ENCODE measurements around the gene PDE6A. TPM values are rescaled to one million over a fixed set of nuclear protein-coding genes. Genes with fewer than 3 reads are reported as not detected.

Gene PDE6A
- total and polyA plus RNA-seq, 9 of the 15 experiments (the other 6 are each of a cell fraction or from before 2014, with no cell fraction given) = 0.01 to 0.04 (median 0.01) TPM; not detected in 6

DNA sequence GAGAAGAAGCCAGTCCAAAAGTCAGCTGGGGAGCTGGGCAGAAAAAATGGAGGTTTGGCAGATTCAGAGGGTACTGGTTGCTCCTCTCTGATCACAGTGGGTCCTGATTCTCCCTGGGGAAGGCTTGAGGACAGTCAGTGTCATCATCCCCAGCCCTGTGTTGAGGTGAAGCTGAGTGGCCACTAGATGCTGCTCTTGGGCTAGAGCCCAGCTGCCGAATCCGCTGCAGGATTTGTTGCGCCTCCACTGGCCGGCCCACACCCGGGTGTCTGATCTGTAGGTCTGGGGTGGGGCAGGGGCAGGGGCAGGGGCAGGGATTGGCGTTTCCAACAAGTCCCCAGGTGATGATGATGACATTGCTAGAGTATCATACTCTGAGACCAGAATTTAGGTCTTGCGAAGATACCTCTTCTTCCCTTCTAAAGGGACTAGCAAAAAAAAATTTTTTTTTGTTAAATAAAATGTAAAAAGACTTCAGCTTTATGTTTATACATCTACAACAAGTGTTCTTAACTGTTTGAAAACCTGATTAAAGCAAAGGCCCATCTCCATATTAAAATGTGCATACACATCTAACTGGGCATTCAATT is 106.8 kb downstream of the PDE6A start (continued):
- TF ChIP-seq, protein P1, sequence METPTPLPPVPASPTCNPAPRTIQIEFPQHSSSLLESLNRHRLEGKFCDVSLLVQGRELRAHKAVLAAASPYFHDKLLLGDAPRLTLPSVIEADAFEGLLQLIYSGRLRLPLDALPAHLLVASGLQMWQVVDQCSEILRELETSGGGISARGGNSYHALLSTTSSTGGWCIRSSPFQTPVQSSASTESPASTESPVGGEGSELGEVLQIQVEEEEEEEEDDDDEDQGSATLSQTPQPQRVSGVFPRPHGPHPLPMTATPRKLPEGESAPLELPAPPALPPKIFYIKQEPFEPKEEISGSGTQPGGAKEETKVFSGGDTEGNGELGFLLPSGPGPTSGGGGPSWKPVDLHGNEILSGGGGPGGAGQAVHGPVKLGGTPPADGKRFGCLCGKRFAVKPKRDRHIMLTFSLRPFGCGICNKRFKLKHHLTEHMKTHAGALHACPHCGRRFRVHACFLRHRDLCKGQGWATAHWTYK (CRISPR knock-in tag; IDR thresholded peaks at IDR 0.05) = no peak
- TF ChIP-seq TSC22D4 (tag; IDR thresholded peaks at IDR 0.05) (no peak), POLR2B (IDR thresholded peaks at IDR 0.05; ENCODE audit: low read depth, partially characterized antibody) (no peak), TEAD4 (IDR thresholded peaks at IDR 0.05; ENCODE audit: low read length) (no peak), TEAD4 (CRISPR knock-in tag; IDR thresholded peaks at IDR 0.05; ENCODE audit: borderline replicate concordance) (no peak), KLF13 (tag; IDR thresholded peaks at IDR 0.05; ENCODE audit: borderline replicate concordance, low read depth) (no peak), SPI1 (IDR thresholded peaks at IDR 0.05; ENCODE audit: borderline replicate concordance, low read depth, low read length) (no peak), RBM22 (IDR thresholded peaks at IDR 0.05; ENCODE audit: low read depth, low read length, poor library complexity, severe bottlenecking) (no peak), RCOR1 (IDR thresholded peaks at IDR 0.05; ENCODE audit: borderline replicate concordance in 1 of 2, low read depth in 2 of 2, low read length in 2 of 2) (0 out of 4 replicates have a peak, but pooled peaks of 1 of the 2 experiments have one; percentile 13), PURB (CRISPR knock-in tag; IDR thresholded peaks at IDR 0.05; ENCODE audit: low read depth) (no peak)
- TF ChIP-seq, protein P2, sequence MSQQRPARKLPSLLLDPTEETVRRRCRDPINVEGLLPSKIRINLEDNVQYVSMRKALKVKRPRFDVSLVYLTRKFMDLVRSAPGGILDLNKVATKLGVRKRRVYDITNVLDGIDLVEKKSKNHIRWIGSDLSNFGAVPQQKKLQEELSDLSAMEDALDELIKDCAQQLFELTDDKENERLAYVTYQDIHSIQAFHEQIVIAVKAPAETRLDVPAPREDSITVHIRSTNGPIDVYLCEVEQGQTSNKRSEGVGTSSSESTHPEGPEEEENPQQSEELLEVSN (IDR thresholded peaks at IDR 0.05; ENCODE audit: borderline replicate concordance in 1 of 2, extremely low read depth in 1 of 2, insufficient read depth in 1 of 2, insufficient read length in 1 of 2, low read depth in 1 of 2, low read length in 1 of 2, poor library complexity in 1 of 2, severe bottlenecking in 1 of 2) = no peak
- TF ChIP-seq, protein P3, sequence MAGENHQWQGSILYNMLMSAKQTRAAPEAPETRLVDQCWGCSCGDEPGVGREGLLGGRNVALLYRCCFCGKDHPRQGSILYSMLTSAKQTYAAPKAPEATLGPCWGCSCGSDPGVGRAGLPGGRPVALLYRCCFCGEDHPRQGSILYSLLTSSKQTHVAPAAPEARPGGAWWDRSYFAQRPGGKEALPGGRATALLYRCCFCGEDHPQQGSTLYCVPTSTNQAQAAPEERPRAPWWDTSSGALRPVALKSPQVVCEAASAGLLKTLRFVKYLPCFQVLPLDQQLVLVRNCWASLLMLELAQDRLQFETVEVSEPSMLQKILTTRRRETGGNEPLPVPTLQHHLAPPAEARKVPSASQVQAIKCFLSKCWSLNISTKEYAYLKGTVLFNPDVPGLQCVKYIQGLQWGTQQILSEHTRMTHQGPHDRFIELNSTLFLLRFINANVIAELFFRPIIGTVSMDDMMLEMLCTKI (IDR thresholded peaks at IDR 0.05; ENCODE audit: partially characterized antibody) = no peak
- TF ChIP-seq, protein P4, sequence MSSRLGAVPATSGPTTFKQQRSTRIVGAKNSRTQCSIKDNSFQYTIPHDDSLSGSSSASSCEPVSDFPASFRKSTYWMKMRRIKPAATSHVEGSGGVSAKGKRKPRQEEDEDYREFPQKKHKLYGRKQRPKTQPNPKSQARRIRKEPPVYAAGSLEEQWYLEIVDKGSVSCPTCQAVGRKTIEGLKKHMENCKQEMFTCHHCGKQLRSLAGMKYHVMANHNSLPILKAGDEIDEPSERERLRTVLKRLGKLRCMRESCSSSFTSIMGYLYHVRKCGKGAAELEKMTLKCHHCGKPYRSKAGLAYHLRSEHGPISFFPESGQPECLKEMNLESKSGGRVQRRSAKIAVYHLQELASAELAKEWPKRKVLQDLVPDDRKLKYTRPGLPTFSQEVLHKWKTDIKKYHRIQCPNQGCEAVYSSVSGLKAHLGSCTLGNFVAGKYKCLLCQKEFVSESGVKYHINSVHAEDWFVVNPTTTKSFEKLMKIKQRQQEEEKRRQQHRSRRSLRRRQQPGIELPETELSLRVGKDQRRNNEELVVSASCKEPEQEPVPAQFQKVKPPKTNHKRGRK (tag; IDR thresholded peaks at IDR 0.05) = no peak
